HepG2 (cell line): ENCODE data around the gene SFTPA2.
"Not testable (repeated sequence)": the region's sequence is repeated elsewhere in the genome, so short reads cannot be mapped to it uniquely, and the experiment has no call there.

Source experiments
- SMAD9 ChIP-seq: sonication (generic); formaldehyde crosslinking; IDR thresholded peaks from 2 replicates; pipeline ENCODE4 v1.5.1; 2020; ENCODE audit warnings: mild to moderate bottlenecking, missing genetic modification reagents
- ZNF251 ChIP-seq: sonication (generic); formaldehyde crosslinking; IDR thresholded peaks from 2 replicates; pipeline ENCODE4 v1.9.0; 2021; ENCODE audit warnings: mild to moderate bottlenecking, missing genetic modification reagents

- TF ChIP-seq SMAD9, ZNF251 (CRISPR knock-in tag): not testable (repeated sequence)
Observed at GRCh38 chr10:79570624-79571023, 10.4 kb upstream of the SFTPA2 start.
